HG03097 (cell line): Measurements from ENCODE around the gene HOXA13.

ENCODE experiments used
- ATAC-seq: cut with Tn5 transposase; IDR thresholded peaks from one replicate; pipeline ENCODE4 v1.9.1; 2021; ENCODE audit not compliant: unreplicated experiment, low FRiP score

The HOXA13 gene

GRCh38 chr7:27208998-27209397 lies 9.1 kb upstream of the HOXA13 start:
- ATAC-seq = no peak

DNA sequence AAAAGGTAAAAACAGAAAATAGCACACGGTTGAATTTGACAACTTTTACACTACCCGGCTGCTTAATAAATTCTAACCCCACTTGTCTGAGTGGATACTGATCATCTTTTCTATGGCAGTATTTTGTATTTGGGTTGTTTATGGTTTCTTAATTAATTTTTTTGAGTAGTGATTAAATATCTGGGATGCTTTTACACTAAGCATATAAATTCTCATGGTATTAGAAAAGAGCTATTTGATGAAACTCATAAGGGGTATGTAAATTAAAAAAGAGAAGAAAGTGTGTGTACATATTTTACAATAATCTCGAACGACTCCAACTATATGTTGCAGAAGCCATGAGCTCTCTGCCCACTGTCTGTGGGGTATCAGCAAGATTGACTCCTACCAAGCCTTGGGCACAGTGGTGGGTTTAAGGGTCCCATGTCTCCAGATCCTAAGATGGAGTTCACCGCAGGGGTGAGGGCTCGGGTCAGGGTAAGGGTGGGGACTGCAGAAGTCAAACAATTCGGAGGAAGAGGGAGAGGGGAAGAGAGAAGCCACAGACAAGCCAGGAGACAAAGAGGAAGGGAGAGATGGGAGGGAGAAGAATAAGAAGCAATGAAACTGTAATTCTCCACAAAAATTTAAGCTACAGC lies 7.6 kb upstream of the HOXA13 start:
- no peak for ATAC-seq

- no peak for ATAC-seq
Measured at GRCh38 chr7:27205325-27206280, 5.7 kb upstream of the HOXA13 start.

GRCh38 chr7:27204851-27205322 lies 5.0 kb upstream of the HOXA13 start:
- no peak for ATAC-seq

GRCh38 chr7:27203964-27204594 lies 4.2 kb upstream of the HOXA13 start:
- ATAC-seq = no peak

DNA sequence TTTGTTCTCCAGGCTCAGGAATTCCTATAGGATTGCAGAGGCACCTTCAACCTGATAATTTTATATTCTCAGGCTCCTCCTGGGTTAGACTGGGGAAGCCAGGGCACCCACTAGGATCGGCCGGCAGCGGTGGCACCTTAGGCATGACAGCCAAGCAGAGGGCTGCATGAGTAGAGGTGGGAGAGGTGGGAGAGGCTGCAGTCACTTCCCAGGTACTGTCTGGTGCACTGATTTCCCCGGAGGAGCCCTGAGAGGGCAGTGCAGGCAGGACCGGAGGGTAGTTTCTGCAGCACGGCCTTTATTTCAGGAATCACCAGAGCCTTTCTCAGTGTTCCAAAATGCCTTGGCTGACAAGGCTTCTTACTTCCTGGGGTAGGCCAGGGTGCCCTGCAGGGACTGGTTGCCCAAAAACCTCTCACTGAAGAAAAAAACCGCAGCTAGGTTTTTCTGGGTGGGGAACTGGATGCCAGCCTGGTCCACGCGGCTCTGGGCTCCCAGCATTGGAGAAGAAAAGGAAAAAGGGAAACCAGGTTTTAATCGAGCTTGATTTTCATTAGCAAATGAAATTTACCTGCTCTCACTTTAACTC lies 3.6 kb upstream of the HOXA13 start:
- no peak for ATAC-seq

DNA sequence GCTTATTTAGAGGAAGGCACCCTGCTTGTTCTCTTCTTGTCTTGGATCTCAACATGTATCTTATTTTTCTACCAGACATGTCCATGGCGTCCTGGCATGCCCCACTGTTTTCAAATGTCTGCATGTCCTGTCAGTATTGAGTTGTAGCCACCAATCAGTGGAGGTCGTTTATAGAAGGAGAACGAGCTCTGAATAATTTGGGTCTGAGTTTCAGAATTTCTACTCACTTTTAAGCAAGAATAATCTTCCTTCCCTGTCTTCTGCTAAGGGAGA lies 2.9 kb upstream of the HOXA13 start:
- ATAC-seq = no peak

GRCh38 chr7:27202018-27202861 lies 2.3 kb upstream of the HOXA13 start:
- no peak for ATAC-seq

DNA sequence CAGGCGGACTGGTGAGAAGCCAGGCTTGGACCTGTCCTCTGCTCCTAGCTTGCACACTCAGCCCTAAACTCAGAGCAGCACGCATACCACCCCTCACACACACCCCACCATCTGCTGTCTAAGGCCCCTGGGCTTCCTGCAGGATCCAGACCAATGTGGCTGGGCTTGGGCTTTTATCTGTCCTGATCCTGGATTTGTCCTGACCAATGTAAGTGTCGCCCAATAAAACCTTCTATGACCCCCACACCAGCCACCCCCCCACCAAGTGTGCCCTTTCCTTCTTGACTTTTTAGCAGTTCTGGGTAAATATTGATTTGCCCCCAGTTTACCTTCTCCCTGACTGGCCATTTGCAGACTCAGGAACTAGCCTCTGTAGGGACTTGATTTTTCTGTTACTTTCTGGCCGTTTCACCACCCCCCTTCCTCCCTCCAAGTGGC lies 1.7 kb upstream of the HOXA13 start:
- no peak for ATAC-seq

- no peak for ATAC-seq
Measured at GRCh38 chr7:27200761-27201579, 1.1 kb upstream of the HOXA13 start.

DNA sequence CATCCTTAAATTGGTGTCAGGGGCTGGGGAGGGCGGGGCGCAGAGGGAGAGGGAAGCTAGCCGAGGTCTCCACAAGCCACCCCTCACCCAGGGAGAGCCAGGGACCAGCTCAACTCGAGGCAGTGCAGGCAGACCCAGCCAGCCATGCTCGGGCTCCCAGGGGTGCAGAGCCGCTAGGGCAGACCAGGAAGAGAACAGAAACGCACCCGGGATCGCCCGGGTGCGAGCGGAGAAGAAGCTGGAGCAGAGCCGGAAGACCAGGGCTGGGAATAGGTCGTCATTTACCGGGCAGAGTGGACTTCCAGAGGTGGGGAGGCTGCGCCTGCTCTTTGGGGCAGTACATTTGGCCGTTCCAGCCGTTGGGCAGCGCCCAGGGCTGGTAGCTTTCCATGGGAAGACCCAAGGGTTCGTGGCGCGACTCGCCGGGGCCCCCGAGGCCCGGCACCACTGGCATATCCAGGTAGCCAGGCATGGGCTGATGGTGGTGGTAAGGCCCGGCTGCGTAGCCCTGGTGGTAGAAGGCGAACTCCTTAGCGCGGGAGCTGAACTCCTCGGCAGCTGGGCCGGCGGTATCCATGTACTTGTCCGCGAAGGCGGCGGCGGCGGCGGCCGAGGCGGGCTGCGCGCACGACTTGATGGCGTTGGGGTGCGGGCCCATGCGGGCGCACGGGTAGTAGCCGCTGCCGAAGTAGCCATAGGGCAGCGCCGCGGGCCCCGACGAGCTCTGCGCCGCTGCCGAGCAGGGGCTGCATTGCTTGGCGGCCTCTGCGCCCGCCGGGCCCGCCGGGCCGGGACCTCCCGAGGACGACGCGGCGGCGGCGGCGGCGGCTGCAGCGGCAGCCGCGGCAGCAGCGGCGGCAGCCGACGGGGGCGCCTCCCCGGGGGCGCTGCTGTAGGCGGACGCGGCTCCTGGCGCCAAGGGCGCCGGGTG lies 755 bp downstream of the HOXA13 start:
- ATAC-seq = no peak

DNA sequence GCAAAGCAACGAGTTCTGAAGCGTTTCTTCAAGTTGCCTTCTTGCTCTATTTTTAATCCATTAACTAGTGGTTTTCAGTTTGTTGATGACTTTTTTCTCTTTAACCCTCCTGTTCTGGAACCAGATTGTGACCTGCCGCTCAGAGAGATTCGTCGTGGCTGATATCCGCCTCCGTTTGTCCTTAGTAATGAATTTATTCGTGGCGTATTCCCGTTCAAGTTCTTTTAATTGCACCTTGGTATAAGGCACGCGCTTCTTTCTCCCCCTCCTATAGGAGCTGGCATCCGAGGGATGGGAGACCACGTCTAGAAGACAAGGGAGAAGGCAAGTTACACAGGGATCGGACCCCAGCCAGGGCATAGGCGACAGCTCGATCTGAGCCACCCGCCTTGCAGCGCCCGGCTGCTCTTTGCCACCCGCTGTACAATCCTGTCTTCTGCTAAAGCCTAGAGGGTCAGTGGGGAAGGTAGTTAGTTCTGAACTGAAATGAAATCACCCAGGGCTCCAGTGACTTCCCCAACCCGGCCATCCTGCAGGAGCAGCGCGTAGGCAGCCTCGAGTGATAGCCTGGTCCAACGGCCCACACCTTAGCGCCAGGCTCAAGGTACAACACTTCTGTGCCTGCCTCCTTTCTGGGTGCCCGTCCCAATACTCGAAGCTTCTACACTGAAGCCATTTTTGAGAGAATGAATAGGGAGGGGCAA lies 1.6 kb downstream of the HOXA13 start:
- ATAC-seq = no peak

- ATAC-seq = no peak
Measured at GRCh38 chr7:27197137-27198042, 2.5 kb downstream of the HOXA13 start.

GRCh38 chr7:27196287-27196767 lies 3.6 kb downstream of the HOXA13 start:
- no peak for ATAC-seq

DNA sequence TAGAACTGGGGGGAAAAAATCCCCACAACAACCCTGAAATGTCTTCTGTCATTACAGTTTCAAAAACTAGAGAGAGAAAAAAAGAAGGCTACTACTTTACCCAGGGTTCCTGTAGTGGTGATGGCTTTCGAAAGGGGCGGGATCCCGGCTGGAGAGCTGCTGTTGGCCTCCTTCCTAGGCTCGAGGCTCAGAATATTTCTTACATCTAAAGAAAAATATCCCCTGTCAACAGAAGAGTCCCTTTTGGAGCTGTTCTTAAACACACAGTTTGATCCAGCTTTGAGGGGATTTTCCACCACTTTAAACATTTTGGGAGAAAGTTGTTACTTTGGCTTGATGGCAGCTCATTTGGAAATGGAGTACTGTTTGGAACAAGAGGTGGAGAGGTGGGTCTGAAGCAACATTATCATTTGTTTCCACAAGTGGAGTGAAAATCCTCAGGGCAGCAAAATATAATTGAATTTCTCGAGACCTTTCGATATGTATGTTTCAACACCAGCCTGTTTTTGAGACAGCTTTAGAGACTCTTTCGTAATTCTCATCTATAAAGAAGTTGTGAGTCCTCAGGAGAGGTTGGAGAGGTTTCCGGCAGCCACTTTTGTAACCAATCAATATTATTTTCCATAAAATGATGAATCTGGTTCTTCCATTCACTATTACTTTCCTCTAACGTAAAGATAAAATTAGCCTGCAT lies 5.1 kb downstream of the HOXA13 start:
- no peak for ATAC-seq

DNA sequence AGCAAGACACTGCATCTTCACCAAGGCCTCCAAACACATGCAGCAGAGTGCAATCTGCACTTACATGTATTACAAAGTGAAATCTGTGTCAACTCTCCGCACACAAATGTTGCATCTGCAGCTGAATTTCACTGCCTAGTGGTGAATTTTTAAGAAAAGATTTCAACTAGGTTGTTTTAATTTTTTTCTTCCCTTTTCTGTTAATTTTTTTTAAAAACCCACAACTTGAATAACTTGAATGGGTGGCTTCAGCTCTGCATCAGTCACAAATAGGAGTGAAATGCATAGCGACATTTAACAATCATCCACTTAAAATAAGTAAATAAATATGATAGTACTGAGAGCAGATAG lies 5.9 kb downstream of the HOXA13 start:
- ATAC-seq = no peak
